HTR-8/SVneo (cell line): Measurements from ENCODE around the gene DELE1.
"Not testable (repeated sequence)": the region's sequence is repeated elsewhere in the genome, so short reads cannot be mapped to it uniquely, and the experiment has no call there.

Source experiments
- DNase-seq: peaks from one replicate; pipeline ENCODE4 v3.0.0; 2011; ENCODE audit warnings: low spot score, mixed read lengths; ENCODE audit not compliant: insufficient read length
- FAIRE-seq: peaks from 2 replicates; lab custom pipeline; 2011; peaks lifted over from hg19 to GRCh38; lab: Jason Lieb, UNC

Gene DELE1

GRCh38 chr5:141919218-141920119 lies 4.2 kb upstream of the DELE1 start:
- FAIRE-seq: no peak
- DNase-seq: no peak

DNA sequence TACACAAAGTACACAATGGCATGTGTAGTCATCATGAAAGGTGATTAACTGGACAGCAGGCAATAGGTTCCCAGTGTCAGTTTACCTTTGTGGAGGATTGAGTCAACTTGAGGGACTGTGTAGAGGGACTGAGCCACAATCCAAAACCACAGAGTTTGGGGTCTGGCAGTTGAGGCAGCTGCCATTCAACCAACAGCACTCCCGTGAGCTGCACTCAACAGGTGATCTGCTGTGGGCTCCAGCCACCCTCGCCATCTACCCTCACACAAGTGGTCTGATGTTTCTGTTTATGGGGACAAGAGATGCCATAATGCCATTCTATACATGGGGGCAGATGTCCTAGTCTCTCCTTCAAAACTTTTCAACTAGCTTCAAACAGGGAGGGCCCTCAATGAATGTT lies 2.9 kb upstream of the DELE1 start:
- DNase-seq: no peak
- no peak for FAIRE-seq

DNA sequence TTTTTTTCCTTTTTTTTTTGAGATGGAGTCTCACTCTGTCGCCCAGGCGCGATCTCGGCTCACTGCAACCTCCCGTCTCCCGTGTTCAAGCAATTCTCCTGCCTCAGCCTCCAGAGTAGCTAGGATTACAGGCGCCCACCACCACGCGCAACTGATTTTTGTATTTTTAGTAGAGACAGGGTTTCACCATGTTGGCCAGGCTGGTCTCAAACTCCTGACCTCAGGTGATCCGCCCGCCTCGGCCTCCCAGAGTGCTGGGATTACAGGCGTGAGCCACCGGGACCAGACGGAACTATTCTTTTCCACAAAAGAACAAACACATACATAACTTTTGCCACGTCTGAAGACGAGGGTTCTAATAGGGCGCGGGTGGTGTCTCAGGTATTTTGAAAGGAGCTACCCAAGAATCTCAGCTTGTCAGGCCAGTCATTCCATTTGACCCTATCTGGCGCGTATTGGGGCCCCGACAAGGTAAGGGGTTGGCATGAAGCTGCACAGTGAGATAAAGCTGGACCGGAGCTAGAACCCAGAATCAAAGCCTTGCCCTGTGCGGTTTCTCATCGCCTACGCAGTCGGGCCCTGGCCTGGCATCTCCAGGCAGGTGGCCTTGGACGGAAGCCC lies 734 bp upstream of the DELE1 start:
- not testable (repeated sequence) for FAIRE-seq, DNase-seq

DNA sequence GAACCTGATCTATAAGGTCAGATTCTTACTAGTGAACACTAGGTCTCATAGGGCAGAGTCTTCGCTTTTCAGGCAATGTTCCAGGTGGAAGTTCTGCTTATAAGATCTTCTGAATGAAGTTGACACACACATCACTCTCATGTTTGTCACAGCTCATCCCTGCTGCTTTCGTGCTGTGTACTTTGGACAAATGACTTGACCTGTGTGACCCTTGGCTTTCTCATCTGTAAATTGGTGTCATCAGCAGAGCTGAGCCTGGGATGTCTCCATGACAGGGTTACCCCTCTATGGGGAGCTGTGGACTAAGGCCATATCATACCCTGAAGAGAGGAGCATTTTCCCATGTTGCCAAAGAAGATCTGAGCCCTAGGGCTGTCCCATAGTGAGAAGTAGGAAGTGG lies 2.8 kb downstream of the DELE1 start:
- FAIRE-seq (no peak), DNase-seq (no peak)

GRCh38 chr5:141928051-141928450 lies 4.4 kb downstream of the DELE1 start:
- FAIRE-seq (no peak), DNase-seq (no peak)

- no peak for FAIRE-seq
- DNase-seq: no peak
These were observed 5.9 kb downstream of the DELE1 start for GRCh38 chr5:141929398-141930058.

DNA sequence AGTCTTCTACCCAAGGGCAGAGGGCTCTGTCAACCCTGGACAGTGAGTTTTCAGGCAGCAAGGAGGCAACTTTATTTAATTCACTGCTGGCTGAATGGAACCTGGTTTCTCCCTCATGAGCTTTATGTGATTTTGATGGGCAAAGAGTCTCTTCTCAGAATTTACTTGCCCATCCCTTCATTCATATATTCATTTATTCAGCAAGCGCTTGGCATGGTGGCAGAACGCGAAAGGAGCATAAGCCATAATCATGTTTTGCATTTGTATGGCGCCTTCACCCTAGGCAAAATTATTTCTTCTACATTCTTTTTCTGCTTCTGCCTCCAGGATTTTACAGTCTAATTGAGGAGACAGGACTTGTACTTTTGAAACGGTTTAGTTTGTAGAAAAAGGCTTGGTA lies 8.0 kb downstream of the DELE1 start:
- no peak for FAIRE-seq
- no peak for DNase-seq

DNA sequence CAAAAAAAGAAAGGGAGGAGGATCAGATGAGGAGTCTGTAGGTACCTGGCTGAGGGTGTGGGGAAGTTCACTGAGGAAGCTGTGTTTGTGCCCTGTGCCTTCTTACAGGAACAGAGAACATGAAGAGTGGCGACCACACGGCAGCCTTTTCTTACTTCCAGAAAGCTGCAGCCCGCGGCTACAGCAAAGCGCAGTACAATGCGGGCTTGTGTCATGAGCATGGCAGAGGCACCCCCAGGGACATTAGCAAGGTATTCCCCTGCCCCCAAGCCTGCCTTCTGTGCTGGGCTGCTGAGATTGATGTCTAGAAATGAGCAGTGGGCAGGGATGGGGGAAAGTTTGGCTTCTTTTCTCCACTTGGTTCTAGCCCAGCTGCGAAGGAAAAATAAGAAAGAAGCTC lies 9.5 kb downstream of the DELE1 start:
- FAIRE-seq (no peak), DNase-seq (no peak)

DNA sequence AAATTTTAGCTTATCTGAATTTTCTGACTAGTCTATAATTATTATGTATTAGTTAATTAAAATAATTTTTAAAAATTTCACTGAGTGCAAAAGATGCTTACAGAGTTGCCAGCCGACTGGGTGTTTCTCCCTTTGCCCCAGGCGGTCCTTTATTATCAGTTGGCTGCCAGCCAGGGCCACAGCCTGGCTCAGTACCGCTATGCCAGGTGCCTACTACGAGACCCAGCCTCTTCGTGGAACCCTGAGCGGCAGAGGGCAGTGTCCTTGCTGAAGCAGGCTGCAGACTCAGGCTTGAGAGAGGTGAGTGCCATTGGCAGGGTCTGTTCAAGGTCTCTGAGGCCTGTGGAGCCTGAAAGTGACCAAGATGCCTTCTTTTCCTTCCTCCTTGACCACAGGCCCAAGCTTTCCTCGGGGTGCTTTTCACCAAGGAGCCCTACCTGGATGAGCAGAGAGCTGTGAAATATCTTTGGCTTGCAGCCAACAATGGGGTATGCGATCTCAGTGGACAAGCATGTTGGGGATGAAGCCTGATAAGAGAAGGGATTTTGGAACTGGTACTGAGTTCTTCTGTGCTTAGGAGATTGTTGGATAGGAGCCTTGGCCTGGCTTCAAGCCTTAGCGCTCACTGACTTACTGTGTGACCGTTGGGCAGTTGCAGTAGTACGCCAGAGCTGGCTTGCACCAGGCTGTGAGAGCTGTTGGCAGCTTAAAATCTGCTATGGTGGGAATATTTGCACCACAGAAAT lies 10.6 kb downstream of the DELE1 start:
- DNase-seq (no peak), FAIRE-seq (no peak)

DNA sequence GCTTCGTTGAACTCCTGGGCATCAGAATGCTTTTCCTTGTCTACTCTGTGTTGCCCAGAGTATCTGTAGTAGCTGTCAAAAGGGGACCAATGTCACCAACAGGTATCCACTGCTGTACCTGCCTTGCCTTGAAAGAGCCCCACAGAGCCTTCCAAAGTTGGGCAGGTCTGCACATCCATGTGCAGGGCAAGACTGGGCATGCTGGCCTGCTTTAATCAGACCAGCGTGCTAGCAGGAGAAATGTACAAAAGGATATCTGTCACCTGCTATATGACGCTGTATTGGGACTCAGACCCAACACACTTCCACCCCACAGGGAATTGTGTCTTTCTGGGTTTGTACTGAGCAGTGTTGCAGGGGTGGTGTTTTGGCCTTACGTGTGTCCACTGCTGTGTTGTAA lies 11.9 kb downstream of the DELE1 start:
- no peak for FAIRE-seq
- DNase-seq: no peak

- DNase-seq: no peak
- no peak for FAIRE-seq
These were observed 17.1 kb downstream of the DELE1 start for GRCh38 chr5:141940695-141941271.

- FAIRE-seq (no peak), DNase-seq (no peak)
These were observed 17.6 kb downstream of the DELE1 start for GRCh38 chr5:141941307-141941706.

- DNase-seq: no peak
- no peak for FAIRE-seq
These were observed 18.1 kb downstream of the DELE1 start for GRCh38 chr5:141941779-141942178.

DNA sequence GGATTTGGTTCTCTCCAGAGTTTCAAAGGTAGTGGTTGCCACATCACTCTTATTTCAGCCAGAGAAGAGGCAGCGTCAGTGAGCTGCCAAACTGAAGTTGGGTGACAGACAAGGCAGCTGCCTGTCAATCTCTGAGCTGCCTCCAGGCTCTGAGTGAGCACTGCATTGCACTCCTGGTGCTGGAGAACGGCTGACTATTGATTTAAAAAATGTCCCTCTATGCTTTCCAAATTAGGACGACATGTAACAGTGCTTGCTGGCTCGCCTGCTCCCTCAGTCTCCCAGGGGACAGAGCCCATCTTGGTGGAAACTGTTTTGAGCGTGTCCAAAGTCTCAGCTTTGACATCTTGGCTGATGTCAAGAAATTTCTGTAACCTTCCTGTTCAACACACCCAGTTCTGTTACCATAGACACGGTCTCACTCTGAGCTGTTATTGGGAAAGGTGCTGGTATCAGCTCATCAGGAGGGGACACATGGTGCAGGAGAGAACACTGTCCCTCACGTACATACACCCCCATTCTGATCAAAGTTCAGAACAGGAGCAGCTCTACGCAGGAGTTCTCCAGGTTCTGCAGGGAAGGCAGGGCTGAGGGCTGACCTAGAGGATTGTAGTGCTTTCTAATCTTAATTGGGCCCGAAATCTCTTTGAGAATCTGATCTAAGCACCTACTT lies 18.6 kb downstream of the DELE1 start:
- DNase-seq (no peak), FAIRE-seq (no peak)

GRCh38 chr5:141944076-141944475 lies 20.4 kb downstream of the DELE1 start:
- no peak for FAIRE-seq
- no peak for DNase-seq

GRCh38 chr5:141945511-141946051 lies 21.9 kb downstream of the DELE1 start:
- DNase-seq (no peak), FAIRE-seq (no peak)

DNA sequence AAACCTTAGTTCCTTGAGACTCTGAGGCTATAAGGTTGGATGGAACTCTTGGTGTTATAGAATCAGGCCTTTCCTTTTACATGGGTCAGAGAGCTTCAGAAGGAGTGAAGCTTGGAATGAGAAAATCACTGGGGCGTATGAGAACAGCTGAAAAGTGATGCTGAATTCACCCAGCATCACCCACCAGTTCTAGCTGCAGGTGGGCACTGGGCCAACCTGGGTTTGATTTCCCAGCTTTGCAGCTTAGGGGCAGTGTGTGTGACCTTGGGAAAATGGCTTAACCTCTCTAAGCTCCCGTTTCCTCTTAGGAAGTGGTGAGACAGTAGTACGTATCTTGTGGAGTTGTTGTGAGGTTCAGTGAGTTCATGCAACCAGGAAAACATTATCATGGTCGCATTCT lies 23.6 kb downstream of the DELE1 start:
- no peak for DNase-seq
- no peak for FAIRE-seq

DNA sequence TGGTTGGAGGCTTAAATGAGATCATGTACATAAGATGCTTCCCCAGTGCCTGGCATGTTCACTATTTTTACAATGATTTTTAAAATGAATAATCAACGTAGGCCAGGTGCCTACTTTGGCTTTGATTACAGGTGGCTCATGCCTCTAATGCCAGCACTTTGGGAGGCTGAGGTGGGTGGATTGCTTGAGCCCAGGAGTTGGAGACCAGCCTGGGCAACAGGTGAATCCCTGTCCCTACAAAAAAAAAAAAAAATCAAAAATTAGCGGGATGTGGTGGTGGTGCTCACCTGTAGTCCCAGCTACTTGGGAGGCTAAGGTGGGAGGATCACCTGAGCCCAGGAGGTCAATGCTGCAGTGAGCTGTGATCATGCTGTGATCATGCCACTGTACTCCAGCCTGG lies 25.1 kb downstream of the DELE1 start:
- no peak for FAIRE-seq
- DNase-seq: no peak

- DNase-seq (no peak), FAIRE-seq (no peak)
These were observed 25.8 kb downstream of the DELE1 start for GRCh38 chr5:141949511-141949910.
